GM21786 (cell line): Measurements from ENCODE around the gene TPSD1.
"Not testable (repeated sequence)": the region's sequence is repeated elsewhere in the genome, so short reads cannot be mapped to it uniquely, and the experiment has no call there.

Experiments
- ATAC-seq: cut with Tn5 transposase; IDR thresholded peaks from one replicate; pipeline ENCODE4 v1.9.1; 2021; ENCODE audit not compliant: unreplicated experiment

TPSD1 gene

GRCh38 chr16:1240436-1240835 is 15.4 kb upstream of the TPSD1 start, which contains the start of gene TPSAB1:
TPSAB1 (plus strand) TSS chr16:1240705; CDS start chr16:1240939, 234 bp downstream.
- ATAC-seq, result not testable (repeated sequence)

DNA sequence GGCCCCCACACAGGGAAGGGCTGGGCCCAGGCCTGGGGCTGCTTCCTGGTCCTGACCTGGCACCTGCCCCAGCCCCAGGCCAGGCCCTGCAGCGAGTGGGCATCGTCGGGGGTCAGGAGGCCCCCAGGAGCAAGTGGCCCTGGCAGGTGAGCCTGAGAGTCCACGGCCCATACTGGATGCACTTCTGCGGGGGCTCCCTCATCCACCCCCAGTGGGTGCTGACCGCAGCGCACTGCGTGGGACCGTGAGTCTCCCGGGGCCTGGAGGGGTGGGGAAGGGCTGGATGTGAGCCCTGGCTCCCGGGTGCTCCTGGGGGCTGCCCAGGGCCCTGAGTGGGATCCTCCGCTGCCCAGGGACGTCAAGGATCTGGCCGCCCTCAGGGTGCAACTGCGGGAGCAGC is 14.8 kb upstream of the TPSD1 start:
- not testable (repeated sequence) for ATAC-seq

GRCh38 chr16:1243363-1243762 is 12.5 kb upstream of the TPSD1 start:
- ATAC-seq, result not testable (repeated sequence)

- ATAC-seq, result not testable (repeated sequence)
Observed at GRCh38 chr16:1243907-1244850, 11.7 kb upstream of the TPSD1 start.

DNA sequence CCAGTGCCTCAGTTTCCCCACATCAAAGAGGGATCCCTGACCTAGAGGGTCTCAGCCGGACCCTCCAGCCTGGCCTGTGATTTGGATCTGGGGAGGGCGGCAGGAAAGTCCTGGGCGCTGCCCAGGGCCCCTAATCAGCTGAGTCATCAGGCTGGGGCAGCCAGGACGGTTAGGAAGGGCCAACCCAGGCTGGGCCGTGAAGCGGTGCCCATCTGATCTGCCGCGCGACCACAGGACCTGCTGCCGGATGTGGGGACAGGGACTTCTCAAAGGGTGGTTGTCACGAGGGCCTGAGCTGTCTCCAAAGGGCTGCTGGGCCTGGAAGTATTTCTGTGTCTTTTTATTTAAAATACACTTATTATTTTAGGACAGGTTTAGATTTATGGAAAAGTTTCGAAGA is 11.0 kb upstream of the TPSD1 start:
- ATAC-seq, result no peak

DNA sequence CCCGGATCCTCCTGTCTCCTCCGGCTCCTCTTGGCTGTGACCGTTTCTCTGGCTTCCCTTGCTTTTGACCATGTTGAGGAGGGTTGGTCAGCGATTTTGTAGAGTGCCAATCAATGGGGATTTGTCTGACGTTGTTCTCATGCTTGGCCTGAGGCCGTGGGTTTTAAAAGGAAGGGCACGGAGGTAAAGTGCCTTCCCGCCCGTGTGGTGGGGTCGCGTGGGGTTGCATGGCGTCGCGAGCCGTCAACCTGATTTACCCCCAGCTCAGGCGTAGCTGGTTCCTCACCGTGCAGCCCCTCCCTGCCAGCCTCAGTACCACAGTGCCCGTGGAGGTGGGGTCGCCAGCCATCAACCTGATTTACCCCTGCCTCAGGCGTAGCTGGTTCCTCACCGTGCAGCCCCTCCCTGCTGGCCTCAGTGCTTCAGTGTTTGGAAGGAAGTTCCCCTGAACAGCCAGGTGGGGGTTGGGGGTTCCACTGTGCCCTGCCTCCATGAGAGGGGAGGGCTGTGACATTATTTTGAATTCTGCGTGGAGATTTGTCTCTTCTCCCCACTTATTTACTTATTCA is 10.3 kb upstream of the TPSD1 start:
- ATAC-seq, result no peak

GRCh38 chr16:1247903-1248537 is 7.8 kb upstream of the TPSD1 start:
- not testable (repeated sequence) for ATAC-seq

- ATAC-seq, result not testable (repeated sequence)
Observed at GRCh38 chr16:1249031-1249755, 6.7 kb upstream of the TPSD1 start.

GRCh38 chr16:1253701-1254364 is 2.0 kb upstream of the TPSD1 start:
- ATAC-seq, result not testable (repeated sequence)

DNA sequence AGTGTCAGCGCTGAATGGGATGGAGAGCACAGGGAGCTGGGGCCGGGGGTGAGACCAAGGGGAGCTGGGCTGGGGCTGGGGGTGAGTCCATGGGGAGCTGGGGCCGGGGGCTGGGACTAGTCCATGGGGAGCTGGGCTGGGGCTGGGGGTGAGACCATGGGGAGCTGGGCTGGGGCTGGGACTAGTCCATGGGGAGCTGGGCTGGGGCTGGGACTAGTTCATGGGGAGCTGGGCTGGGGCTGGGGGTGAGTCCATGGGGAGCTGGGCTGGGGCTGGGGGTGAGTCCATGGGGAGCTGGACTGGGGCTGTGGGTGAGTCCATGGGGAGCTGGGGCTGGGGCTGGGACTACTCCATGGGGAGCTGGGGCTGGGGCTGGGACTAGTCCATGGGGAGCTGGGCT is 1.0 kb upstream of the TPSD1 start:
- not testable (repeated sequence) for ATAC-seq

DNA sequence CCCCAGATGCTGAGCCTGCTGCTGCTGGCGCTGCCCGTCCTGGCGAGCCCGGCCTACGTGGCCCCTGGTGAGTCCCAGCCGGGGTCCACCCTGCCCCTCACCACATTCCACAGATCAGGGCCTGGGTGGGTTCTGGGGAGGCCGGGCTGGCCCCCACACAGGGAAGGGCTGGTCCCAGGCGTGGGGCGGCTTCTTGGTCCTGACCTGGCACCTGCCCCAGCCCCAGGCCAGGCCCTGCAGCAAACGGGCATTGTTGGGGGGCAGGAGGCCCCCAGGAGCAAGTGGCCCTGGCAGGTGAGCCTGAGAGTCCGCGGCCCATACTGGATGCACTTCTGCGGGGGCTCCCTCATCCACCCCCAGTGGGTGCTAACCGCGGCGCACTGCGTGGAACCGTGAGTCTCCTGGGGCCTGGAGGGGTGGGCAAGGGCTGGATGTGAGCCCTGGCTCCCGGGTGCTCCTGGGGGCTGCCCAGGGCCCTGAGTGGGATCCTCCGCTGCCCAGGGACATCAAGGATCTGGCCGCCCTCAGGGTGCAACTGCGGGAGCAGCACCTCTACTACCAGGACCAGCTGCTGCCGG is 516 bp downstream of the TPSD1 start:
- not testable (repeated sequence) for ATAC-seq

- ATAC-seq, result no peak
Observed at GRCh38 chr16:1256874-1257322, 1.0 kb downstream of the TPSD1 start.

GRCh38 chr16:1257561-1258224 is 1.8 kb downstream of the TPSD1 start:
- no peak for ATAC-seq

GRCh38 chr16:1258225-1258600 is 2.3 kb downstream of the TPSD1 start:
- no peak for ATAC-seq

DNA sequence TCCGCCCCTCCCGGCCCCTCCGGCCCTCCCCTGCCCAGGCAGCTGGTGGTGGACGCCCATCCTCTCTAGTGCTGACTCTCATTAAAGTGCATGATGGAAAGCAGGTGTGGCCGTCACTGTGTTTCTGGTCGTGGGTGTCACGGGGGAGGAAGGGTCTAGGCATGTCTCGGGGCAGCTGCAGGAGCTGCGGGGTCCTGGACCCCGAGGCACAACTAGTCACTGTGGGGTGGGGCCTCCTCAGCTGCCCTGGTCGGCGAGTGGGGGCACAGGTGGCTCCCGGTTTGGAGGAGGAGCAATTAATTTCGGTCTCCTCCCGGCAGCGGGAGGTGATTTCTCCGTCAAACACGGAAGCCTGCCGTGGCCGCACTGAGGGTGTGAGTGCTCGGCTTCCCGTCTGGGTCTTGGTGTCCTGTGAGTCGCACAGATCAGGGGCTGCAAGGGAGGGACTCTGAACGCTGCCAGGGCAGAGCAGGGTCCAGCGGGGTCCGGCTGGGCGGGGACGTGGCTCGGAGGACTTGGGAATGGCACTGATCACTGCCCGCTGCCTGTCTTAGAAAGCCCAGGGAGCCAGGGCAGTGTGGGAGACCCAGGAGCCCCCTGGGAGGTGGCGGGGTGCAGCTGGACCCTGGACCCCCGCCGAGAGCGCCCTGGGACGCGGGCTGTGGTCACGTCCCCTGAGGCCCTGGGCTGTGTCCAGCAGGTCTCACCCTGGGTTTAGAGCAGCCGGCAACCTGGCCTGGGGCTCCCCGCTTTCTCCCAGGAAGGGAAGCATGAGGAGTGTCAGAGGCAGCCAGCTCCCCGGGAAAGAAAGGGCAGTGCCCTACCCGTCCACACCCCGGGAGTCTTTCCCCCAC is 3.3 kb downstream of the TPSD1 start:
- ATAC-seq, result no peak

DNA sequence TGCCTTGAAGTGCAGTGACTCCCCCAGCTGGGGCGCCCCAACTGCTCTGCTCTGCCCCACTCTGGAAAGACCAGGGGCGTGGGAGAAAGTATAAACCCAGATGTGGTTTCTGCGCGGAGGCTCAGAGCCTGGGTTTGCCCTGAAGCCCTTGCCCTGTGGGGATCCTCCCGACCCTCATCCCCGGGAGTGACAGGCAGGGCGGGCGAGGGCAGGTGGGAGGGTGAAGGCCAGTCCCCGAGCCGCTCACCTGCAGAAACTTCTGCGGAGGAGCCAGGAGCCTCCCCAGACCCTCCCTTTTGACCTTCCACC is 3.8 kb downstream of the TPSD1 start:
- no peak for ATAC-seq

DNA sequence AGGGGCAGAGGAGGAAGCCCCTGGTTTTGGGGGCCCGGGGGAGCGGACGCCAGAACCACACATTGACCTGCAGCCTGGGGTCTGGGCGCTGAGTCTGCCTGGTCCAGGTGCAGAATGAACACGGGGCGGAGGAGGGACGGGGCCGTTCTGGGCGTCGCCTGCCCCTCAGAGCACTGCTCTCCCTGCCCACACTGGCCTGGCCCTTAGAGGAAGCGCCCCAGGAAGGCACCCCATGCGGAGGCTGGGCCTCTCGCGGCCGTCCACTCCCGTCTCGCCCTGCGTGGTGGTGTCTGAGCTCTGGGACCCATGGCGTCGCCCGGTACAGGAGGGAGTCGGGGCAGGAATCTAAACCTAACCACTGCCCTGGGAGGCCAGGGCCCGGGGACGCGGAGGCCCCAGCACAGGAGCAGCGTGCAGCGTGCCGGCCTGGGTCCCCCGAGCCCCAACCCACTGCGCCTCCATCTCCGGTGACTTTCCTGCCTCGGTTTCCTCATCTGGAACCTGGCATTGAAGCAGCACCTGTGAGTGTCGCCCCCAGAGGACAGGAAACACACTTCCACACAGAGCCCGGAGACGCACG is 4.3 kb downstream of the TPSD1 start:
- no peak for ATAC-seq

DNA sequence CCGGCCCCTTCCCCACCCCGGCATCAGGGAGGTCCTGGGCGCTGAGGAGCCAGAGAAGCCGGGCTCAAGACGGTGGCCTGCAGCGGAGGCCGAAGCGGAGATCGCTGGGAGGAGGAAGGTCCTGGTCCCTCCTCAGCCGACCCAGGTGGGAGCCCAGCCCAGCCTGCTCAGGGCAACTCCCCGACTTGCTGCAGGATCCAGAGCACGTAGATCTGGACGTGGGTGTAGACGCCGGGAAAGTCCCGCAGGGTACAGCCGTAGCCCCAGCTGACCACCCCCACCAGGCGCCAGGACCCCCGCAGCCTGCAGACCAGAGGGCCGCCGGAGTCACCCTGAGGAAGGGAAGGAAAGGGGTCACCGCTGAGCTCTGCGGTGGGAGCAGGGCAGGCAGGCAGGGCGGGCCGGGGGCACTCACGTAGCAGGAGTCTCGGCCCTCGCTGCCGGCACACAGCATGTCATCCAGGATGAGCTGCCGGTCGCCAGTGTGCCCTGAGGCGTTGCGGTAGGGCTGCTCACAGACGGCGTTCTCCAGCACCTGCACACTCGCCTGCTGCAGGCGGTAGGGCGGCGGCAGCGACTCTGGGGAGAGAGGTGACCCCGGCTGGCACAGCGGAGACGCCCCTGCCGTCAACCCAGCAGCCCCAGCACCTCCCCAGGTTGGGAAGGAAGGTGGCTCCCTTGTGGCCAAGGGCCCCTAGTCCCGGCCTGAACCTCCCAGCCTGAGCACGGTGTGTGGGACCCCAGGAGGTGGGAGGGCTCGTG is 5.4 kb downstream of the TPSD1 start:
- no peak for ATAC-seq
